ENCODE data around the gene ATOSA.
A peak's percentile ranks its signal among the peaks of the same experiment; 100 is the strongest.

The ATOSA gene, protein sequence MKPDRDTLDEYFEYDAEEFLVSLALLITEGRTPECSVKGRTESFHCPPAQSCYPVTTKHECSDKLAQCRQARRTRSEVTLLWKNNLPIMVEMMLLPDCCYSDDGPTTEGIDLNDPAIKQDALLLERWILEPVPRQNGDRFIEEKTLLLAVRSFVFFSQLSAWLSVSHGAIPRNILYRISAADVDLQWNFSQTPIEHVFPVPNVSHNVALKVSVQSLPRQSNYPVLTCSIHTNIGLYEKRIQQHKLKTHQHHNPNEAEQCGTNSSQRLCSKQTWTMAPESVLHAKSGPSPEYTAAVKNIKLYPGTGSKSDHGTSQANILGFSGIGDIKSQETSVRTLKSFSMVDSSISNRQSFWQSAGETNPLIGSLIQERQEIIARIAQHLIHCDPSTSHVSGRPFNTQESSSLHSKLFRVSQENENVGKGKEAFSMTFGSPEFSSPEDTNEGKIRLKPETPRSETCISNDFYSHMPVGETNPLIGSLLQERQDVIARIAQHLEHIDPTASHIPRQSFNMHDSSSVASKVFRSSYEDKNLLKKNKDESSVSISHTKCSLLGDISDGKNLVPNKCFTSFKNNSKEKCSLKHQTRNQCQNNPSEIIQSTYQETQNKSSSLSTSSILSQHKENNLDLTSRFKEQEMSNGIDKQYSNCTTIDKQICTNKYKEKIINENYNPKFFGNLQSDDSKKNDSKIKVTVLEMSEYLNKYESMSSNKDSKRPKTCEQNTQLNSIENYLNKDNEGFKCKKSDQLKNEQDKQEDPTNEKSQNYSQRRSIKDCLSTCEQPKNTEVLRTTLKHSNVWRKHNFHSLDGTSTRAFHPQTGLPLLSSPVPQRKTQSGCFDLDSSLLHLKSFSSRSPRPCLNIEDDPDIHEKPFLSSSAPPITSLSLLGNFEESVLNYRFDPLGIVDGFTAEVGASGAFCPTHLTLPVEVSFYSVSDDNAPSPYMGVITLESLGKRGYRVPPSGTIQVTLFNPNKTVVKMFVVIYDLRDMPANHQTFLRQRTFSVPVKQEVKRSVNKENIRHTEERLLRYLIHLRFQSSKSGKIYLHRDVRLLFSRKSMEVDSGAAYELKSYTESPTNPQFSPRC

DNA sequence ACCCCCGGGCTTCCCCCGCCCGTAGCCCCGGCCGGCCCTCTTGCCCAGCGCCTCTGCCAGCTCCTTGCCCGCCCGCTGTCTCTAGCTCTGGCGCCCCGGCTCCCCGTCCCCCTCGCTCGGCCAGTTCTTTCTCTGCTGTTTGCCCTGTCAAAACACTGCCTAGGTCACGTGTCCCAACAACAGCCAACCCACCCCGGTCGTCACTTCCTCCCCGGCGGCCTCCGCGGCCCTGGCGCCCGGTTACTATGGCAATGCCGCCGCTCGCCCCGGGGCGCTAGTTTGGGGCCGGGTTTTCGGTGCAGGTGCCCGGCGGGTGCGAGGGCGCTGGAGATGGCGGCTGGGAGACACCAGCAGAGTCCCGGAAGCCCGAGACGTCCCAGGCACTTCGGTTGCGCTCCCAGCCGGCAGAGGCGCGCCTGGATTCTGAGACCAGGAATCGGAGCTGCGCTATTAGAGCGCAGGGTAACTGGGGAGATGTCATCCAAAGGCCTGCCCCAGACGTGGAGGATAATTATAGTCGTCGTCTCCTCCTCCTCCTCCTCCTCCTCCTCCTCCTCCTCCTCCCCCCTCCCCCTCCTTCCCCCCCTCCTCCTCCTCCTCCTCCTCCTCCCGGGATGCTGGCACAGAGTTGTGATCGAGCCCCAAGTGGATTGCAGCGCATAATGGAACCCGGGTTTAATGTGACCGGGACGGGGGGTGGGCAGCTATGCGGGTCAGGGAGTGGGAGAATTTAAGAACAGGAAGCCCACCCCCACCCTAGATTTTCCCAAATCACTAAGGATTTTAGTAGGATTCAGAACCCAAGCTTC is at the start of gene ATOSA:
Gene ATOSA (minus strand): TSS at position 157 of the 809 bp plus-strand sequence. CDS start 1,367 bp downstream, outside the sequence.
- peak within 1 kb of the TSS; percentile 82 for H3K4me3 ChIP-seq (ENCODE audit: low read depth, low read length)
- H3K36me3 ChIP-seq (ENCODE audit: control insufficient read depth, insufficient read depth, low read length) = no peaks in the 10 kb centered on the region
- H3K9me3 ChIP-seq (ENCODE audit: control insufficient read depth, insufficient read depth, low read length) = no peaks in the 10 kb centered on the region
- peak within 1 kb of the TSS; percentile 49; the same call in 1 of the 2 replicates for H3K9ac ChIP-seq (ENCODE audit: low read depth, low read length)
- 0 out of 2 replicates have a peak, but pooled peaks cover 9% of the 10 kb centered on the region for H3K4me1 ChIP-seq (ENCODE audit: control insufficient read depth, insufficient read depth, low read length)
- peak within 1 kb of the TSS; percentile 82 for H3K27ac ChIP-seq (ENCODE audit: low read depth, low read length)
- H3K27me3 ChIP-seq (ENCODE audit: control insufficient read depth, insufficient read depth, low read length) = 0 out of 2 replicates have a peak, but pooled peaks cover 5% of the 10 kb centered on the region

DNA sequence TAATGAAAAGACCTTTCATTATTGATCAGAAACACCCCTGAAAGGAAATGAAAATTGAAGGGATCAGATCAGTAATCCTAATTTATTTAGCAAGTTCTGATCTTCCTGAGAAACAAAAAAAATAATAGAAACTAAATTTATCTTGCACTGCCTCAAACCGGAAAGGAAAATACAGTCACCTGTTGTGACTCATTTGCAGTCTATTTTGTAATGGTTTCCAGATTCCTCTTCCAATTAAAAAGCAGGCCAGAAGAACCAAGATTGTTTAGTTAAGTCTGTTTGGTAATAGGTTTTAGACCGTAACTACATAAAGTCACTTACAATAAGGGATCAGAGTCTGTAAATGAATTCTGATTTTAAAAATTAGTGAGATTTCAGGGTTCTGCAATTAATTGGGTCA is 49.7 kb upstream of the ATOSA start:
- Histone ChIP-seq H3K9ac (ENCODE audit: low read depth, low read length) (no peak overlapping the region), H3K27me3 (ENCODE audit: control insufficient read depth, insufficient read depth, low read length) (no peaks in the 10 kb centered on the region), H3K27ac (ENCODE audit: low read depth, low read length) (no peak overlapping the region), H3K9me3 (ENCODE audit: control insufficient read depth, insufficient read depth, low read length) (no peaks in the 10 kb centered on the region), H3K4me1 (ENCODE audit: control insufficient read depth, insufficient read depth, low read length) (peaks cover 18% of the 10 kb centered on the region), H3K4me3 (ENCODE audit: low read depth, low read length) (no peak overlapping the region), H3K36me3 (ENCODE audit: control insufficient read depth, insufficient read depth, low read length) (no peaks in the 10 kb centered on the region)

DNA sequence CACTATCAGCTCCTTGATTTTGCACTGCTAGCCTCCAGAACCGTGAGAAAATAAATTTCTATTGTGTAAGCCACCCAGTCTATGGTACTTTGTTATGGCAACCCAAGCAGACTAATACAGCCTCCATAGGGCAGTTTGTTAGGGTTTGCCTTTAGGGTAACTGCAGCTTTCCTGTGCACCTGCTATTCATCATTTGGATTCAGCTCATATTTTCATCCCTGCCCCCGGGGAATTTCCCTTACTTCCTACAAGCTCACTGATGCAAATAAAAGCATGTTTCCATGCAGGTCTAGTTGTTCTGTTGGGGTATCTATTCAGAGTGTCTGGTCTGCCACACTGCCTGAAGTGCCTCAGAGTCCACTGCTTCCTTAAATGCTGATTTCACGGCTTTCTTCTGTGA is 48.6 kb upstream of the ATOSA start:
- no peak overlapping the region for H3K4me3 ChIP-seq (ENCODE audit: low read depth, low read length)
- no peaks in the 10 kb centered on the region for H3K36me3 ChIP-seq (ENCODE audit: control insufficient read depth, insufficient read depth, low read length)
- H3K27ac ChIP-seq (ENCODE audit: low read depth, low read length) = no peak overlapping the region
- H3K9me3 ChIP-seq (ENCODE audit: control insufficient read depth, insufficient read depth, low read length) = no peaks in the 10 kb centered on the region
- H3K9ac ChIP-seq (ENCODE audit: low read depth, low read length) = no peak overlapping the region
- H3K27me3 ChIP-seq (ENCODE audit: control insufficient read depth, insufficient read depth, low read length) = no peaks in the 10 kb centered on the region
- peaks cover 8% of the 10 kb centered on the region; the same call in 1 of the 2 replicates for H3K4me1 ChIP-seq (ENCODE audit: control insufficient read depth, insufficient read depth, low read length)

DNA sequence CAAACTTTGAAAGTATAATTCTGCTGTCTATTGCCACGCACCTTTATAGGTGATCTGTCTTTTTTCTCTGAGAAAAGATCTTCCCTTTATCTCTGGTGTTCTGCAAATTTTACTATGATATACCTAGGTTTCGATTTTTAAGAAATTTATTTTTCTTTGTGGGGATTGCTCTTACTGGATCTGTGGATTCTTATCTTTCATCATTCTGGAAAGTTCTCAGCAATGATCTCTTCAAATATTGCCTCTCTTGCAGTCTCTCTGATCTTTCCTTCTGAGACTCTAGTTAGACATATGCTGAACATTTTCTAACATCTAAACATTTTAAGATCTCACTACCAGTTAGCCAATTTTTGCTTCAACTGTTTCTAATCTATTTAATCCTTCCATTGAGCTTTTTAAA is 47.0 kb upstream of the ATOSA start:
- Histone ChIP-seq H3K4me3 (ENCODE audit: low read depth, low read length) (no peak overlapping the region), H3K9ac (ENCODE audit: low read depth, low read length) (no peak overlapping the region), H3K4me1 (ENCODE audit: control insufficient read depth, insufficient read depth, low read length) (peaks cover 8% of the 10 kb centered on the region; the same call in 1 of the 2 replicates), H3K27me3 (ENCODE audit: control insufficient read depth, insufficient read depth, low read length) (no peaks in the 10 kb centered on the region), H3K9me3 (ENCODE audit: control insufficient read depth, insufficient read depth, low read length) (no peaks in the 10 kb centered on the region), H3K36me3 (ENCODE audit: control insufficient read depth, insufficient read depth, low read length) (no peaks in the 10 kb centered on the region), H3K27ac (ENCODE audit: low read depth, low read length) (no peak overlapping the region)

DNA sequence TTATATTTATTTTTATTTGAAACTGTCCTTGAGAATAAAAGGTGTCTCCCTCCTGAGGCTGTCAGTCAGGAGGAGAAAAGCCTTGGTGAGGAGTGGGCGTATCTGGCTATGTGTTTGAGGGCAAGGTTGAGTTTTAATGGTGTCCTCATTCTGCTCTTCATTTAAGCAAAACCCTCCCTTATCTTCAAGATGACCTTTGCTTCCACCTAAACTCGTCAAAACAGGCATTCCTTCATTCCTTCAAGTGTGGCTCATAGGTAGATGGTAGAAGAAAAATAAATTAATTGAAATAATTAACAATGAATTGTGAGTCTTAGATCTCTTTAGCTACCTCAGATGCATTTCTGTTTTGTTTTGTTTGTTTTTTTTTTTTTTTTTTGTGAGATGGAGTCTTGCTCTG is 39.4 kb upstream of the ATOSA start:
- H3K27me3 ChIP-seq (ENCODE audit: control insufficient read depth, insufficient read depth, low read length) = no peaks in the 10 kb centered on the region
- H3K36me3 ChIP-seq (ENCODE audit: control insufficient read depth, insufficient read depth, low read length) = no peaks in the 10 kb centered on the region
- H3K27ac ChIP-seq (ENCODE audit: low read depth, low read length) = no peak overlapping the region
- no peak overlapping the region for H3K9ac ChIP-seq (ENCODE audit: low read depth, low read length)
- H3K4me1 ChIP-seq (ENCODE audit: control insufficient read depth, insufficient read depth, low read length) = no peaks in the 10 kb centered on the region
- H3K4me3 ChIP-seq (ENCODE audit: low read depth, low read length) = no peak overlapping the region
- H3K9me3 ChIP-seq (ENCODE audit: control insufficient read depth, insufficient read depth, low read length) = no peaks in the 10 kb centered on the region

DNA sequence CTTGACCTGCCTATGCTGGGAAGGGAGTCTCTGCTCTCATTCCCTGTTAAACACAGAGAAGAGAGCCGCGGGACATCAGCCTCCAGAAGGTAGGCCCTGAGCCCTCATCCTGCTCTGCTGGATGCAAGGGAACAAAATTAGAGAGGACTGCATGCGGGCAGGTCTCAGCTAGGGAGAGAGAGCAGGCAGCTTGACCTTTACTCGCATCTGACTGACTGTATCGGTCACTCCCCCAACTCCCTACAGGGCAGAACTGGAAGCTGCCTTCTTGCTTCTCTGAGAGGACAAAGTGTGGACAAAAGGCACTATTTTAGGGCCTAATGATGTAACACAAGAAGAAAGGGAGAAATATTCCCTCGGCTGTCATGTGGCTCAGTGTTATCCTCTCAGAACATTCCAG is 38.7 kb upstream of the ATOSA start:
- Histone ChIP-seq H3K27ac (ENCODE audit: low read depth, low read length) (no peak overlapping the region), H3K36me3 (ENCODE audit: control insufficient read depth, insufficient read depth, low read length) (no peaks in the 10 kb centered on the region), H3K9ac (ENCODE audit: low read depth, low read length) (no peak overlapping the region), H3K4me1 (ENCODE audit: control insufficient read depth, insufficient read depth, low read length) (no peaks in the 10 kb centered on the region), H3K9me3 (ENCODE audit: control insufficient read depth, insufficient read depth, low read length) (no peaks in the 10 kb centered on the region), H3K27me3 (ENCODE audit: control insufficient read depth, insufficient read depth, low read length) (no peaks in the 10 kb centered on the region), H3K4me3 (ENCODE audit: low read depth, low read length) (no peak overlapping the region)

DNA sequence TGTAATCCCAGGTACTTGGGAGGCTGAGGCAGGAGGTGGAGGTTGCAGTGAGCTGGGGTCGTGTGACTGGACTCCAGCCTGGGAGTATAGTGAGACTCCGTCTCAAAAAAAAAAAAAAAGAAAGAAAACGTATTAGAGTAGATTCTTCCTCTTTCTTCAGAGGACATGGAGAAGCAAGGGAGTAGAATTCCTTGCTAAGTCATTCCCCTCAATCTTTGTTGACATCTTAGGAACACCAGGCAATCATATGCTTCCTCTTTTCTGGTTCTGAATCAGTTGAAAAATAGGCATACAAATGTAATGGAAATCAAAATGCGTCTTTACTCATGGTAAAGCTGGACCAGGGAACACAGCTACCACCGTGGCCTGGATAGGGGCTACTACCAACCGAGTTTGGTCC is 38.3 kb upstream of the ATOSA start:
- Histone ChIP-seq H3K4me3 (ENCODE audit: low read depth, low read length) (no peak overlapping the region), H3K27me3 (ENCODE audit: control insufficient read depth, insufficient read depth, low read length) (no peaks in the 10 kb centered on the region), H3K9ac (ENCODE audit: low read depth, low read length) (no peak overlapping the region), H3K9me3 (ENCODE audit: control insufficient read depth, insufficient read depth, low read length) (no peaks in the 10 kb centered on the region), H3K36me3 (ENCODE audit: control insufficient read depth, insufficient read depth, low read length) (no peaks in the 10 kb centered on the region), H3K4me1 (ENCODE audit: control insufficient read depth, insufficient read depth, low read length) (no peaks in the 10 kb centered on the region), H3K27ac (ENCODE audit: low read depth, low read length) (no peak overlapping the region)

DNA sequence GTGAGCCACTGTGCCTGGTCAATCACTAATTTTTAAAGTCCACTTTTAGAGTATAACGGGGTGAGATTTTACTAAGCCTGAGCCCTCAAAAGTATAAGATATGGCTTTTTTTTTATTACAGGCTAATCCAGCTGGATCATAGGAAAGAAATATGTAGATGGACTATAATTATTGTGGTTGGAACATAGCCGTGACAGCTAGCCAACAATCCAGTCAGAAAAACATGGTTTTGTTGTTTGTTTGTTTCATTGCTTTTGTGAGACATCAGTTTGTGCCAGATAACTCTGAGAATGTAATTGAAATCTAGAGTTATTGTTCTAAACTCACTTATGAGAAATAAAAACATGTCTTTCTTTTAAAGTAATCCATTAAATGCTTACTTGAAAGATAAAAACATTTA is 37.3 kb upstream of the ATOSA start:
- no peak overlapping the region for H3K27ac ChIP-seq (ENCODE audit: low read depth, low read length)
- no peaks in the 10 kb centered on the region for H3K27me3 ChIP-seq (ENCODE audit: control insufficient read depth, insufficient read depth, low read length)
- no peaks in the 10 kb centered on the region for H3K9me3 ChIP-seq (ENCODE audit: control insufficient read depth, insufficient read depth, low read length)
- H3K4me1 ChIP-seq (ENCODE audit: control insufficient read depth, insufficient read depth, low read length) = no peaks in the 10 kb centered on the region
- no peaks in the 10 kb centered on the region for H3K36me3 ChIP-seq (ENCODE audit: control insufficient read depth, insufficient read depth, low read length)
- H3K4me3 ChIP-seq (ENCODE audit: low read depth, low read length) = no peak overlapping the region
- H3K9ac ChIP-seq (ENCODE audit: low read depth, low read length) = no peak overlapping the region

DNA sequence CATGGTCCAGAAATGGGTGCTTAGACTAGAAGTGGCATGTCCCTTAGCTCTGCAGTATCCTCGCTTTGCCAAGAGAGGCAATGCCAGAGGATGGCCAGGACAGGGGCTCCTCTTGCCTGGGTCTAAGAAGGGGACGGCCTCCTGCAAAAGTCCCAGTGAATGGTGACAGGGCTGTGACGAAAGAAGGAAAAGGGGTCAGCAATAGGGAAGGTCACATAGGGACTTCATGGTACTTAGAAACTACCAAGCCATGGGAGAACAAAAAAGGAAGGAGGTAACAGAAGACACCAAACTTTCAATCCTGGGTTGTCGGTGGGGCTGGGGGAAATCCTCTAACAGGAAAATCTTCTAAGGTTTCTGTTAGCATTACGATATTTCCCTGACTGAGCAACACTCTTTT is 36.2 kb upstream of the ATOSA start:
- no peaks in the 10 kb centered on the region for H3K9me3 ChIP-seq (ENCODE audit: control insufficient read depth, insufficient read depth, low read length)
- no peaks in the 10 kb centered on the region for H3K36me3 ChIP-seq (ENCODE audit: control insufficient read depth, insufficient read depth, low read length)
- no peaks in the 10 kb centered on the region for H3K27me3 ChIP-seq (ENCODE audit: control insufficient read depth, insufficient read depth, low read length)
- H3K4me1 ChIP-seq (ENCODE audit: control insufficient read depth, insufficient read depth, low read length) = no peaks in the 10 kb centered on the region
- H3K4me3 ChIP-seq (ENCODE audit: low read depth, low read length) = no peak overlapping the region
- H3K27ac ChIP-seq (ENCODE audit: low read depth, low read length) = no peak overlapping the region
- H3K9ac ChIP-seq (ENCODE audit: low read depth, low read length) = no peak overlapping the region

DNA sequence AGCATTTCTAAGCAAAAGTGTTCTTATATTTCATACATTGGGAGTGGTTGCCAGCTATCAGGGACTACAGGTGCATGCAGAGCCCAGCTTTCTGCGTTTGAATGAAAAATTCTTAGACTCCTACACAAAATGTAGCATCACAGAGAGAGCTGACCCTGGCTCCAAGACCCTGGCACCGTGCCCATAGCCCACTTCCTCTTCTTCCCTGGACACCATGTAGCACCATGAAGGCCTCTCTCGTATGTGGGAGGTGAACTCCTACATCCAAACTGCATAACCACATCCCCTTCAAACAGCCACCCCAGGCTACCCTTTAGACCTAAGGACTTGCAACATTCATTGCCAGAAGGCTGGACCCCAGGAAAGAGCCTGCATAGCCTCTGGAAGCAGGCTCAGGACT is 35.8 kb upstream of the ATOSA start:
- no peaks in the 10 kb centered on the region for H3K36me3 ChIP-seq (ENCODE audit: control insufficient read depth, insufficient read depth, low read length)
- no peaks in the 10 kb centered on the region for H3K9me3 ChIP-seq (ENCODE audit: control insufficient read depth, insufficient read depth, low read length)
- no peak overlapping the region for H3K4me3 ChIP-seq (ENCODE audit: low read depth, low read length)
- H3K27me3 ChIP-seq (ENCODE audit: control insufficient read depth, insufficient read depth, low read length) = no peaks in the 10 kb centered on the region
- peaks cover under 1% of the 10 kb centered on the region; the same call in 1 of the 2 replicates for H3K4me1 ChIP-seq (ENCODE audit: control insufficient read depth, insufficient read depth, low read length)
- H3K9ac ChIP-seq (ENCODE audit: low read depth, low read length) = no peak overlapping the region
- no peak overlapping the region for H3K27ac ChIP-seq (ENCODE audit: low read depth, low read length)

Data from HUES48 (cell line).